HTR-8/SVneo (cell line): ENCODE results near the gene SLC25A12.

Experiments
- DNase-seq: peaks from one replicate; pipeline ENCODE4 v3.0.0; 2011; ENCODE audit warnings: low spot score, mixed read lengths; ENCODE audit not compliant: insufficient read length
- FAIRE-seq: peaks from 2 replicates; lab custom pipeline; 2011; peaks lifted over from hg19 to GRCh38; lab: Jason Lieb, UNC

Gene SLC25A12

DNA sequence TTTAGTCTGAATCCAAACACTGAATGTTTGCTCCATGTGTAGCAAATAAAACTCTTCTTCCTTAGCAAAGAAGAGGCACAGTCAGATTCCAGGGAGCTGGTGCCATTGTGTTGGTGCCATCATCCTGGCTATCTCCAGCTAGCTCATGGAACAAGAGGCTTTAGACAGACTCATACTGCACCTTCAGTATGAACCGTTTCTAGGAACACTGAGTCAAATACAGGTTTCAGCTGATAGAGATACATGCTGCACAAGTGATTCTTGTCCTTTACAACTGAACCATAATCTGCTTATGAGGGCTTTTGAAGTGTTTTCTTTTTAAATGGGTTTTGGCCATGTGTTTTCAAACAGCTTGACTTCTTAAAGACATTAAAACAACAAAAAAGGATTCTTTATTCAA lies 148.9 kb downstream of the SLC25A12 start:
- FAIRE-seq = no peak
- DNase-seq = no peak

DNA sequence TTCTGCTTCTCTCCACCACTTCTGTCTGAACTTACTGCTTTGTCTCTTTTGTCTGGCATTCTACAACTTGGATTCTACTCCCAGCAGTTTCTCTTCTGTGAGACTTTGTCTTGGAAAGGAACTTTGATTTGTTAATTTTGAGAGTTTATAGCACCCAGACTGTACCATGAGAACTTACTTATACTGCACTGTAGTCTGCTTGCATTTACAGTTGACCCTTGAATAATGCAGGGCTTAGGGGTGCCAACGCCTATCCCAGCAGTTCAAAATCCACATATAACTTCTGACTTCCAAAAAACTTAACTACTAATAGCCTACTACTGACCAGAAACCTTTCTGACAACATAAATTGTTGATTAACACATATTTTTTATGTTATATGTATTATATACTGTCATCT lies 151.3 kb downstream of the SLC25A12 start:
- no peak for FAIRE-seq

DNA sequence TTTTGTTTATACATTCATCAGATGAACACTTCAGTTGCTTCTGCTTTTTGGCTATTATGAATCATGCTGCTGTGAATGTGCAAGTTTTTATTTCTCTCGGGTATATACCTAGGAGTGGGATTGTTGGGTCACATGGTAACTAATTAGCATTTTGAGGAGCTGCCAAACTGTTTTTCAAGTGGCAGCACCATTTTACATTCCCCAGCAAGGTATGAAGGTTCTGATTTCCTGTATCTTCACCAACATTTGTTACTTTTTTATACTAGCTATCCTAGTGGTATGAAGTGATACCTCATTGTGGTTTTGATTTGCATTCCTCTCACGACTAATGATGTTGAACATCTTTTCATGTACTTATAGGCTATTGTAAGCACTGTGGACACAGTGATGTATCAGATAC lies 152.9 kb downstream of the SLC25A12 start:
- FAIRE-seq (no peak), DNase-seq (no peak)

More for the DNA sequence above, 151.3 kb downstream of the SLC25A12 start:
- DNase-seq = no peak

DNA sequence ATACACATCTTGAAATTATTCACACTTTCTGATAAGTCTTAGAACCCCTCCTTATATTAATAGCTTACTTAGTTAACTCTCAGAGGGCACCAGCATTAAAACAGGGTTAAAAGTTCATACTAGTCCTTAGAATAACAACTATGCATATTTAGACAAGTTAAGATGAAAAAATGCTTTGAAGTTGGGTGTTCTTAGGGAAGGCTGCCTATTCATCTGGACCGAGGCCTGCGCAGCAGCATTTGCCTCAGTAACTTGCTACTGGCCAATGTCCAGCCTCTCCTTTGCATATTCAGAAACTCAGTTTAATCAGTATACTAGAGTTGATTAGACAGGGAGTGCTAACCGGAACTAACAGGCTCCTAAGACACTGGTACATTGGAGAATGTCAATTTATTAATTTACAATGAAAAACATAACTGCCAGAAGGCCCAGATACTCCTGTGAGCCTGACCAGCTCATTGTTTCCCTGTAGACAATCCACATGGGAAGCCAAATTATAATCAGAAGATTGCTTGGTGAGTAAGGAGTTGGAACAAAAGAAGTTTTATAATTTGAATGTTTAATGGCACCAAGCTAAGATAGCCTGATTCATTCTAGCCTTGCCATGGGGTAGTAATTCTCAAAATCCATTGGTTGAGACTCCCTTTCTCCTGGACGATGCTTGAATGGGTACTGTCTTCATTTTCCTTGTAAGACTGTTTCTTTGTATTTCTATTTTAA lies 157.9 kb downstream of the SLC25A12 start:
- DNase-seq (no peak), FAIRE-seq (no peak)
